ENCODE data around the gene IKBKG.
"Not testable (repeated sequence)": the region's sequence is repeated elsewhere in the genome, so short reads cannot be mapped to it uniquely, and the experiment has no call there.

The IKBKG gene

GRCh38 chrX:154611146-154611545 lies 63.7 kb downstream of the IKBKG start:
- not testable (repeated sequence) for DNase-seq

DNA sequence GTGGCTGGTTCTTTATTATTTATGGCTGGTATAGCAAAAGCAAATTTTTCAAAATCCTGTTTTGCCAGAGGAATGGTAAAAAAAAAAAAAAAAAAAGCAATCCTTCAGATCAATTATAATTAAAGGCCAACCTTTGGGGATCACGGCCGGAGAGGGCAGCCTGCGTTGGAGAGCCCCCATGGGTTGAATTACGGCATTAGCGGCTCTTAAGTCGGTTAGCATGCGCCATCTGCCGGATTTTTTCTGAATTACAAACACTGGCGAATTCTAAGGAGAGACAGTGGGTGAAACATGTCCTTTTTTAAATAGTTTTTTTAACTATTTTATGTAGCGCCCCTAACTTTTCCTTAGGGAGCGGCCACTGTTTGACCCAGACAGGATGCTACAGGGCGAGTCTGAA lies 66.2 kb downstream of the IKBKG start:
- not testable (repeated sequence) for DNase-seq
